Measurements from ENCODE around the gene INTS6. TPM values are rescaled to one million over a fixed set of nuclear protein-coding genes. Genes with fewer than 3 reads are reported as not detected.

Gene INTS6
- total and polyA plus RNA-seq, 12 donors: 7.1 to 31.1 (median 24.1) TPM

GRCh38 chr13:51412431-51412830 lies 40.4 kb downstream of the INTS6 start:
- no peak for ATAC-seq
- H3K27ac ChIP-seq: no peak overlapping the region
- H3K4me3 ChIP-seq: no peak overlapping the region
- intact Hi-C loops (cut with DNase I): no loop called here
- H3K9me3 ChIP-seq: peaks cover 0 to 13% (median 0%) of the 10 kb centered on the region in 11 donors
- H3K36me3 ChIP-seq: peaks cover 0 to 58% (median 4%) of the 10 kb centered on the region in 9 donors
- peaks cover 0 to 12% (median 0%) of the 10 kb centered on the region in 9 donors for H3K4me1 ChIP-seq
- TF ChIP-seq CTCF (IDR thresholded peaks at IDR 0.05): no peak
- 94% methylated on average over 3 of the region's 3 CpGs for WGBS, 2 donors
- no peaks in the 10 kb centered on the region for H3K27me3 ChIP-seq
- DNase-seq: no peak

- 67 to 68% methylated on average over 2 of the region's 2 CpGs for WGBS, 2 donors
- no peak for TF ChIP-seq CTCF (IDR thresholded peaks at IDR 0.05)
- ATAC-seq (no peak), DNase-seq (no peak)
- Histone ChIP-seq H3K4me3 (no peak overlapping the region), H3K27ac (no peak overlapping the region), H3K9me3 (no peaks in the 10 kb centered on the region), H3K36me3 (peaks cover 0 to 10% (median 0%) of the 10 kb centered on the region in 9 donors), H3K4me1 (peaks cover 0 to 16% (median 0%) of the 10 kb centered on the region in 9 donors), H3K27me3 (no peaks in the 10 kb centered on the region)
- intact Hi-C loops (cut with DNase I): no loop called here
These were observed 47.7 kb downstream of the INTS6 start for GRCh38 chr13:51405176-51405575.

- H3K4me3 ChIP-seq: no peak overlapping the region
- ATAC-seq (peak in 6 of 8 donors; percentile 28 to 79 (median 46)), DNase-seq (no peak)
- H3K27ac ChIP-seq: peak overlapping the region in 3 of 10 donors; percentile 10 to 39 (median 26)
- 73 to 75% methylated on average over 6 of the region's 6 CpGs for WGBS, 2 donors
- no peaks in the 10 kb centered on the region for H3K9me3 ChIP-seq
- peaks cover 0 to 31% (median 17%) of the 10 kb centered on the region in 9 donors for H3K4me1 ChIP-seq
- no peak for TF ChIP-seq CTCF (IDR thresholded peaks at IDR 0.05)
- intact Hi-C loops (cut with DNase I): no loop called here
- H3K36me3 ChIP-seq: peaks cover 0 to 38% (median 0%) of the 10 kb centered on the region in 9 donors
- H3K27me3 ChIP-seq: no peaks in the 10 kb centered on the region
These were observed 55.4 kb downstream of the INTS6 start for GRCh38 chr13:51397262-51397941.

- no peak overlapping the region for H3K4me3 ChIP-seq
- no peaks in the 10 kb centered on the region for H3K27me3 ChIP-seq
- H3K9me3 ChIP-seq: no peaks in the 10 kb centered on the region
- WGBS, 2 donors: 87 to 90% methylated on average over 2 of the region's 2 CpGs
- intact Hi-C loops (cut with DNase I): no loop called here
- peaks cover 0 to 40% (median 0%) of the 10 kb centered on the region in 9 donors for H3K36me3 ChIP-seq
- no peak for TF ChIP-seq CTCF (IDR thresholded peaks at IDR 0.05)
- DNase-seq (no peak), ATAC-seq (no peak)
- no peak overlapping the region for H3K27ac ChIP-seq
- H3K4me1 ChIP-seq: peaks cover 0 to 31% (median 15%) of the 10 kb centered on the region in 9 donors
These were observed 56.5 kb downstream of the INTS6 start for GRCh38 chr13:51396352-51396751.

All from heart right ventricle (tissue), 16 donors.